DND-41 (cell line): ENCODE results near the gene OSBPL8.

ENCODE experiments used
- ATAC-seq: fragments of 200-7000 bp; cut with Tn5 transposase; 3 replicates; pipeline ENCODE4 v1.9.1; 2021; ENCODE audit warnings: low read depth; ENCODE audit not compliant: insufficient read depth
- DNase-seq: peaks from one replicate; pipeline ENCODE4 v3.0.0-alpha.2; 2020
- H2AFZ ChIP-seq: 2 replicates; pipeline ENCODE4 v1.6.0; 2012; ENCODE audit warnings: low read depth, low read length
- H3K27ac ChIP-seq: 2 replicates; pipeline ENCODE4 v1.5.1; 2012; ENCODE audit warnings: low read length, inconsistent platforms
- H3K27me3 ChIP-seq: fragments of 200-600 bp; sonication (generic); 2 replicates; pipeline ENCODE4 v1.6.0; 2012; ENCODE audit warnings: low read length, mild to moderate bottlenecking, inconsistent platforms; ENCODE audit not compliant: insufficient read depth, poor library complexity
- H3K36me3 ChIP-seq: 2 replicates; pipeline ENCODE4 v1.5.1; 2012; ENCODE audit warnings: low read length, inconsistent platforms; ENCODE audit not compliant: insufficient read depth
- H3K4me1 ChIP-seq: 2 replicates; pipeline ENCODE4 v1.5.1; 2012; ENCODE audit warnings: mild to moderate bottlenecking, low read length; ENCODE audit not compliant: insufficient read depth
- H3K4me2 ChIP-seq: 2 replicates; pipeline ENCODE4 v1.6.0; 2012; ENCODE audit warnings: mild to moderate bottlenecking, moderate library complexity, low read length, inconsistent platforms; ENCODE audit not compliant: insufficient read depth
- H3K4me3 ChIP-seq, 2 experiments: fragments of 200-600 bp in 1 of 2; shearing (Covaris generic) in 1 of 2; 2 replicates each; pipeline ENCODE4 v1.5.1; 2012 to 2016; ENCODE audit warnings: inconsistent platforms in 2 of 2, low read length in 2 of 2, mild to moderate bottlenecking in 2 of 2, low read depth in 1 of 2, moderate library complexity in 1 of 2
- H3K79me2 ChIP-seq: 2 replicates; pipeline ENCODE4 v1.6.0; 2012; ENCODE audit warnings: low read length, inconsistent platforms; ENCODE audit not compliant: insufficient read depth
- H3K9ac ChIP-seq: 2 replicates; pipeline ENCODE4 v1.6.0; 2012; ENCODE audit warnings: low read depth, mild to moderate bottlenecking, inconsistent platforms, low read length, moderate library complexity
- H3K9me3 ChIP-seq: 2 replicates; pipeline ENCODE4 v1.5.1; 2012; ENCODE audit warnings: low read length, moderate library complexity, mild to moderate bottlenecking, inconsistent platforms; ENCODE audit not compliant: insufficient read depth, severe bottlenecking
- H4K20me1 ChIP-seq: 2 replicates; pipeline ENCODE4 v1.6.0; 2012; ENCODE audit warnings: low read length; ENCODE audit not compliant: insufficient read depth
- CTCF ChIP-seq: IDR thresholded peaks from 2 replicates; pipeline ENCODE4 v1.5.1; 2012; ENCODE audit warnings: borderline replicate concordance, low read length, moderate library complexity, mild to moderate bottlenecking; ENCODE audit not compliant: poor library complexity, severe bottlenecking; ENCODE audit errors: extremely low read depth
- EZH2 ChIP-seq: IDR thresholded peaks from 3 replicates; pipeline ENCODE4 v1.6.1; 2012; ENCODE audit warnings: borderline replicate concordance, low read depth, mild to moderate bottlenecking, moderate library complexity, low read length, inconsistent platforms; ENCODE audit not compliant: severe bottlenecking

The OSBPL8 gene

GRCh38 chr12:76539727-76540126, 19.8 kb downstream of the OSBPL8 start:
- H3K9ac ChIP-seq: no peak overlapping the region
- ATAC-seq: no peak
- no peaks in the 10 kb centered on the region for H3K27me3 ChIP-seq
- TF ChIP-seq EZH2 (no peak), CTCF (no peak)
- no peaks in the 10 kb centered on the region for H3K36me3 ChIP-seq
- H3K4me2 ChIP-seq: no peak overlapping the region
- peaks cover 87% of the 10 kb centered on the region for H3K79me2 ChIP-seq
- no peaks in the 10 kb centered on the region for H3K4me1 ChIP-seq
- no peak overlapping the region for H3K27ac ChIP-seq
- H3K4me3 ChIP-seq: no peak overlapping the region
- no peak overlapping the region for H2AFZ ChIP-seq
- H3K9me3 ChIP-seq: no peaks in the 10 kb centered on the region
- peaks cover 29% of the 10 kb centered on the region; the same call in 1 of the 2 replicates for H4K20me1 ChIP-seq
- DNase-seq: no peak

- Histone ChIP-seq H3K4me2 (no peak overlapping the region), H3K36me3 (no peaks in the 10 kb centered on the region), H3K9me3 (no peaks in the 10 kb centered on the region), H3K27ac (no peak overlapping the region), H3K79me2 (peaks cover 79% of the 10 kb centered on the region), H3K9ac (no peak overlapping the region), H3K4me1 (no peaks in the 10 kb centered on the region), H4K20me1 (peaks cover 24% of the 10 kb centered on the region; the same call in 1 of the 2 replicates), H3K27me3 (no peaks in the 10 kb centered on the region), H2AFZ (no peak overlapping the region), H3K4me3 (no peak overlapping the region)
- ATAC-seq: no peak
- TF ChIP-seq CTCF (no peak), EZH2 (no peak)
- no peak for DNase-seq
These were observed 21.6 kb downstream of the OSBPL8 start for GRCh38 chr12:76537923-76538322.

GRCh38 chr12:76536546-76536945, 23.0 kb downstream of the OSBPL8 start:
- H3K79me2 ChIP-seq: peaks cover 76% of the 10 kb centered on the region

More at GRCh38 chr12:76536546-76536945, 23.0 kb downstream of the OSBPL8 start:
- Histone ChIP-seq H3K9me3 (no peaks in the 10 kb centered on the region), H3K4me1 (no peaks in the 10 kb centered on the region), H2AFZ (no peak overlapping the region), H3K9ac (no peak overlapping the region), H3K4me2 (no peak overlapping the region), H4K20me1 (peaks cover 18% of the 10 kb centered on the region; the same call in 1 of the 2 replicates), H3K27ac (no peak overlapping the region), H3K4me3 (no peak overlapping the region), H3K27me3 (no peaks in the 10 kb centered on the region), H3K36me3 (no peaks in the 10 kb centered on the region)
- TF ChIP-seq EZH2: no peak
- TF ChIP-seq CTCF: no peak
- ATAC-seq (no peak), DNase-seq (no peak)
